ENCODE data around the gene NCBP3.

Gene NCBP3

DNA sequence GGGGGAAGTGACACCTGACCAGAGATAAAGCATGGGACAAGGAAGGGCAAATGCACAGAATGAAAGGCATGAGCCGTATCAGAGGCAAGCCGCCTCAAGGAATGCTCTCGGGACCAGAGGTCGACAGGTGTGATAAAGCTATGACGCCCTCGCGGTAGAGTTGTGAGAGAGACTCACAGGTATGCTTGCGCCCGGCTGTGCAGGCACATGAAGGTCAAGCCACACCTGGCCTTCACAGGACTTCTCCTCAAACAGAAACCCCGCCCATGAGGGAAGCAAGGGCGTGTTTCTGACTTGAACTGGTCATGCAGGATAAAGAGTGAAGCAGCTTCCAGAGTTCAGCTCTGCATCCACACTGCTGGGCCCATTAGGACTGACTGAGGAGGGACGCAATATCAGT is 7.8 kb downstream of the NCBP3 start:
- TF ChIP-seq, protein P1, sequence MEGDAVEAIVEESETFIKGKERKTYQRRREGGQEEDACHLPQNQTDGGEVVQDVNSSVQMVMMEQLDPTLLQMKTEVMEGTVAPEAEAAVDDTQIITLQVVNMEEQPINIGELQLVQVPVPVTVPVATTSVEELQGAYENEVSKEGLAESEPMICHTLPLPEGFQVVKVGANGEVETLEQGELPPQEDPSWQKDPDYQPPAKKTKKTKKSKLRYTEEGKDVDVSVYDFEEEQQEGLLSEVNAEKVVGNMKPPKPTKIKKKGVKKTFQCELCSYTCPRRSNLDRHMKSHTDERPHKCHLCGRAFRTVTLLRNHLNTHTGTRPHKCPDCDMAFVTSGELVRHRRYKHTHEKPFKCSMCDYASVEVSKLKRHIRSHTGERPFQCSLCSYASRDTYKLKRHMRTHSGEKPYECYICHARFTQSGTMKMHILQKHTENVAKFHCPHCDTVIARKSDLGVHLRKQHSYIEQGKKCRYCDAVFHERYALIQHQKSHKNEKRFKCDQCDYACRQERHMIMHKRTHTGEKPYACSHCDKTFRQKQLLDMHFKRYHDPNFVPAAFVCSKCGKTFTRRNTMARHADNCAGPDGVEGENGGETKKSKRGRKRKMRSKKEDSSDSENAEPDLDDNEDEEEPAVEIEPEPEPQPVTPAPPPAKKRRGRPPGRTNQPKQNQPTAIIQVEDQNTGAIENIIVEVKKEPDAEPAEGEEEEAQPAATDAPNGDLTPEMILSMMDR (IDR thresholded peaks at IDR 0.05; ENCODE audit: insufficient read depth, low read length, missing control alignments): no peak
- ChIA-PET POLR2A (no interaction called here), CTCF (interaction anchor here (0.9 to 6.5 kb wide), 8 partner anchors 8 to 104 kb away, joined by 3 to 65 read pairs (median 6); partner anchors contain the start of gene NCBP3)
- no peak overlapping the region for H3K4me3 ChIP-seq (ENCODE audit: low read depth, low read length)
- DNase-seq (ENCODE audit: low read depth, low spot score): no peak

DNA sequence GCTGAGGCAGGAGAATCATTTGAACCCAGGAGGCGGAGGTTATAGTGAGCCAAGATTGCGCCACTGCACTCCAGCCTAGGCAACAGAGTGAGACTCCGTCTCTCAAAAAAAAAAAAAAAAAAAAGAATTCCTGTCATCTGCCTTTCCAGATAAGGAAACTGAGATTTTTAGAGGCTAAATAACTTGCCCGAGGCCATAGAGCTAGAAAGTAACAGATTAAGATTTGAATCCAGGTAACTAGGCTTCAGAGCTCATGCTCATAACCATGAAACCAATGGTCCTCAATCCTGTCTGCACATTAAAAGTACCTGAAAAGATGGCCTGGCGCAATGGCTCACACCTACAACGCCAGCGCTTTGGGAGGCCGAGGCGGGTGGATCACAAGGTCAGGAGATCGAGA is 9.5 kb downstream of the NCBP3 start:
- ChIA-PET POLR2A (interaction anchor here (0.7 kb wide), 1 partner anchor 41 kb away, joined by 6 read pairs; no protein-coding TSS in a partner anchor), CTCF (interaction anchor here (0.8 to 6.5 kb wide), 8 partner anchors 9 to 102 kb away, joined by 3 to 65 read pairs (median 4); partner anchors contain the start of gene NCBP3)

GRCh38 chr17:3835410-3836229 is 10.4 kb downstream of the NCBP3 start:
- H3K4me3 ChIP-seq (ENCODE audit: low read depth, low read length): no peak overlapping the region
- DNase-seq (ENCODE audit: low read depth, low spot score): no peak
- CTCF ChIA-PET: interaction anchor here (0.8 to 6.5 kb wide), 9 partner anchors 8 to 101 kb away, joined by 3 to 65 read pairs (median 6); partner anchors contain the start of gene NCBP3
- POLR2A ChIA-PET: interaction anchor here (0.7 kb wide), 1 partner anchor 10 kb away, joined by 3 read pairs; no protein-coding TSS in a partner anchor
- TF ChIP-seq, protein P1 (IDR thresholded peaks at IDR 0.05; ENCODE audit: insufficient read depth, low read length, missing control alignments): no peak

More for the DNA sequence above, 9.5 kb downstream of the NCBP3 start:
- no peak overlapping the region for H3K4me3 ChIP-seq (ENCODE audit: low read depth, low read length)
- DNase-seq (ENCODE audit: low read depth, low spot score): no peak
- TF ChIP-seq, protein P1 (IDR thresholded peaks at IDR 0.05; ENCODE audit: insufficient read depth, low read length, missing control alignments): no peak

DNA sequence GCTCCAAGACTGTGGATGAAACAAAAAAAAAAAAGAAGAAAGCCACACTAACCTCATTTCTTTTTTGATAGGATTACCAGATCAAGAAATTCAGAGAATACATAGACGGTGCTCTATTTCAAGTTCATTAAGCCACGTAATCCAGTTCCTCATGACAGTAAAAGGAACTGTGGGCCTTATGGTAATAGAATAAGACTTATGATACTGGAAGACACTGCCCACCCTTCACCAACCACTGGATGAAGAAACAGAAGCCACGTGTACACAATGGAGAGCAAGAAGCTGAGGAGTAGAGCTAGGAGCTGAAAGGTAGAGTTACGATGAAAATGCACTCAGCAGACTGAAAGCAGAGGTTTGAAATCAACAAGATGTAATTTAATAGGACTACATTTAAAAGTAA is 11.2 kb downstream of the NCBP3 start:
- no peak for DNase-seq (ENCODE audit: low read depth, low spot score)
- no peak overlapping the region for H3K4me3 ChIP-seq (ENCODE audit: low read depth, low read length)
- ChIA-PET CTCF (interaction anchor here (1.0 to 1.7 kb wide), 3 partner anchors 9 to 97 kb away, joined by 5 to 21 read pairs (median 6); partner anchors contain the start of gene NCBP3), POLR2A (no interaction called here)
- TF ChIP-seq, protein P1 (IDR thresholded peaks at IDR 0.05; ENCODE audit: insufficient read depth, low read length, missing control alignments): no peak

- no peak for DNase-seq (ENCODE audit: low read depth, low spot score)
- POLR2A ChIA-PET: no interaction called here
- no peak overlapping the region for H3K4me3 ChIP-seq (ENCODE audit: low read depth, low read length)
- CTCF ChIA-PET: interaction anchor here (1.0 to 10.8 kb wide), 11 partner anchors 10 to 106 kb away, joined by 3 to 500 read pairs (median 16); partner anchors contain the start of gene NCBP3
- TF ChIP-seq, protein P1 (IDR thresholded peaks at IDR 0.05; ENCODE audit: insufficient read depth, low read length, missing control alignments): no peak
Measured at GRCh38 chr17:3828852-3829232, 17.2 kb downstream of the NCBP3 start.
